Left lung (tissue), 10 donors: ENCODE results near the gene CA10. TPM values are rescaled to one million over a fixed set of nuclear protein-coding genes. Genes with fewer than 3 reads are reported as not detected.

Experiments used
- ATAC-seq: fragments of 200-7000 bp; cut with Tn5 transposase; one replicate; pipeline ENCODE4 v1.9.1; 2020; ENCODE audit warnings: moderate library complexity
- DNase-seq, 4 donors: peaks; one replicate each; pipeline ENCODE4 v3.0.0-alpha.2; 2013 to 2020
- H3K27ac ChIP-seq, 2 donors: fragments of 200-600 bp; sonication (generic) in 1 of 2; one replicate each; pipeline versions ENCODE4 v1.5.0 to v1.8.0; 2020 to 2021
- H3K27me3 ChIP-seq, 2 donors: fragments of 200-600 bp; sonication (generic) in 1 of 2; one replicate each; pipeline versions ENCODE4 v1.5.0 to v1.8.0; 2020 to 2021
- H3K36me3 ChIP-seq, 2 donors: fragments of 200-600 bp; sonication (generic) in 1 of 2; one replicate each; pipeline versions ENCODE4 v1.5.0 to v1.8.0; 2020 to 2021
- H3K4me1 ChIP-seq, 2 donors: fragments of 200-600 bp; one replicate each; pipeline ENCODE4 v1.8.0; 2021
- H3K4me3 ChIP-seq, 2 donors: fragments of 200-600 bp; sonication (generic) in 1 of 2; one replicate each; pipeline versions ENCODE4 v1.5.0 to v1.8.0; 2020 to 2021; ENCODE audit warnings: mild to moderate bottlenecking in 1 of 2
- H3K9me3 ChIP-seq, 2 donors: fragments of 200-600 bp; sonication (generic) in 1 of 2; one replicate each; pipeline versions ENCODE4 v1.5.0 to v1.8.0; 2020 to 2021
- intact Hi-C, 2 donors: fragments of 100-400 bp; cut with DNase I; formaldehyde crosslinking; loops; one replicate each; pipeline versions ENCODE4 v1.11.2 to v1.14.2; 2022
- polyA plus RNA-seq, 6 donors: library from polyadenylated mRNA; unstranded; fragments of 120-200 nt; gene quantifications; one replicate each; pipeline ENCODE4 v1.2.1, GENCODE V29; 2013; ENCODE audit not compliant: insufficient read length in 6 of 6
- total RNA-seq, 2 donors: library from RNA; stranded (reverse); fragmentation: NEBNext Ultra II Directional; extraction: Animal tissue kit (Norgen Biotek cat#: 25700); gene quantifications; one replicate each; pipeline ENCODE4 v1.2.1, GENCODE V29; 2021
- TF ChIP-seq, protein P1 (sequence below), 2 donors: fragments of 200-600 bp; sonication (generic) in 1 of 2; IDR thresholded peaks; one replicate each; pipeline versions ENCODE4 v1.5.0 to v1.8.0; 2021; ENCODE audit warnings: antibody characterized with exemption in 2 of 2
- donor health status: DM: no; HTN: yes; CAD: no.
- donor health status: DM: no; HTN: no; CAD: no.

The CA10 gene
- total and polyA plus RNA-seq, 8 donors, result 0.06 to 0.31 TPM; not detected in 6

DNA sequence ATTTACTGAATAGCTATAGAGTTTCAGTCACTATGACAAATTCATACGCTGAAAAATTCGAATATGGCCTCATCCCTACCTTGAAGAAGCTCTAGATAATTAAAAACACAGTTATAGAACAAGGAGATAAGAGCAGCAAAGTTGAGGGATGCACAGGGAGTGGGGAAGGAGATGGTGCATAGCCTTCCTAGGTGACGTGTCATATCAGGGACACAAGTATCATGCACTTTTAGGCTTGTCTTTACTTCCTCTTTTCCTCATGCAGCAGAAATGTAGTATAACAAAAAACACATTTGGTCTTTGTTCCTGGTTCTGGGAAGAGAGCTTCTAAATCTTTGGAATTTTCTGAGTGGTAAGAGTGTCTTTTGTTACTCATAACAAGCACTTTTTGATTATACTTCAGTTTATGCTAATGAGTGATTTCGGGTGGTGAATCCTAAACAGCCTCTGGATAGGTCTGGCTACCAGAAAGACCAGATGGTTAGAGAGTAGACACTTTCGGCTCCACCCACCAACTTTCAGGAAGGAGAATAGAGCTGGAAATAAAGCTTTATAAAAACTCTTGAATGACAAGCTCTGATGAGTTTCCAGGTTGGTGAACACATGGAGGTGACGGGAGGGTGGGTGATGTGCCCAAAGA lies 556.8 kb downstream of the CA10 start:
- Histone ChIP-seq H3K27me3 (no peaks in the 10 kb centered on the region), H3K9me3 (no peaks in the 10 kb centered on the region), H3K4me1 (no peaks in the 10 kb centered on the region), H3K4me3 (no peak overlapping the region), H3K27ac (no peak overlapping the region), H3K36me3 (no peaks in the 10 kb centered on the region)
- intact Hi-C loops, result no loop called here
- ATAC-seq, result no peak
- TF ChIP-seq, protein P1, sequence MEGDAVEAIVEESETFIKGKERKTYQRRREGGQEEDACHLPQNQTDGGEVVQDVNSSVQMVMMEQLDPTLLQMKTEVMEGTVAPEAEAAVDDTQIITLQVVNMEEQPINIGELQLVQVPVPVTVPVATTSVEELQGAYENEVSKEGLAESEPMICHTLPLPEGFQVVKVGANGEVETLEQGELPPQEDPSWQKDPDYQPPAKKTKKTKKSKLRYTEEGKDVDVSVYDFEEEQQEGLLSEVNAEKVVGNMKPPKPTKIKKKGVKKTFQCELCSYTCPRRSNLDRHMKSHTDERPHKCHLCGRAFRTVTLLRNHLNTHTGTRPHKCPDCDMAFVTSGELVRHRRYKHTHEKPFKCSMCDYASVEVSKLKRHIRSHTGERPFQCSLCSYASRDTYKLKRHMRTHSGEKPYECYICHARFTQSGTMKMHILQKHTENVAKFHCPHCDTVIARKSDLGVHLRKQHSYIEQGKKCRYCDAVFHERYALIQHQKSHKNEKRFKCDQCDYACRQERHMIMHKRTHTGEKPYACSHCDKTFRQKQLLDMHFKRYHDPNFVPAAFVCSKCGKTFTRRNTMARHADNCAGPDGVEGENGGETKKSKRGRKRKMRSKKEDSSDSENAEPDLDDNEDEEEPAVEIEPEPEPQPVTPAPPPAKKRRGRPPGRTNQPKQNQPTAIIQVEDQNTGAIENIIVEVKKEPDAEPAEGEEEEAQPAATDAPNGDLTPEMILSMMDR (IDR thresholded peaks at IDR 0.05), result no peak
- DNase-seq, result no peak

DNA sequence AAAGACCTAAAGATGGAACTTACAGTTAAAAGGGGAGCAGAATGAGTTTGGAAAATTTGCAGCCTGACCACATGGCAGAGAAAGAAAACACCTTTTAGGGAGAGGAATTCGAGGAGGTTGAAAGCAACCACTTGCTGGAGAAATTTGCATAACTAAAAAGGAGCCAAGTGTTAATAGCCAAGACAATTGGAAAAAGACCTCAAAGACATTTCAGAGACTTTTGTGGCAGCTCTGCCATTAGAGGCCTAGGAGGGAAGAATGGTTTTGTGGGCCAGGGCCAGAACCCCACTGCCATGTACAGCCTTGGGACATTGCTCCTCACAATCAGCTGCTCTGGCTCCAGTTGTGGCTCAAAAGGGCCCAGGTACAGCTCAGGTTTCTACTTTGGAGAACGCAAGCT lies 559.7 kb downstream of the CA10 start:
- TF ChIP-seq, protein P1 (IDR thresholded peaks at IDR 0.05), result no peak
- DNase-seq (no peak), ATAC-seq (no peak)
- Histone ChIP-seq H3K9me3 (no peaks in the 10 kb centered on the region), H3K4me3 (no peak overlapping the region), H3K36me3 (no peaks in the 10 kb centered on the region), H3K27me3 (no peaks in the 10 kb centered on the region), H3K27ac (no peak overlapping the region), H3K4me1 (no peaks in the 10 kb centered on the region)
- intact Hi-C loops, result no loop called here

DNA sequence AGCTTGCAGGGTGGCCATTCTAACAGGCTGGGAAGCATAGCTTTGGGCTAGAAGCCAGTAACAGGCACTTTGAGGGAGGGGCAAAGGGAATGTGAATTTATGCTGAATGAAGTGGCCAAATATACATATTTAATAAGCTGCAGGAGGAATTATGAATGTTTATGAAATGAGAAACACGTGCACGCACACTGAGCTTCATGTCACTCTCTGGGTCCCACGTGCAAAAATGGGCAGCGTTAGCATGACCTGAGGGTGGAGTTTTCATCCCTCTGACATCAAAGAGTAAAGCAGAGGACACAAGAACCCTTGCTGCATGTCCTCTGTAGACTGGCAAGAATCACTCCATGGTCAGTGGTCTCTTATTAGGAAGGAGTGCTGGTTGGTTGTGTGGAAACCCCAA lies 561.2 kb downstream of the CA10 start:
- H3K27me3 ChIP-seq, result no peaks in the 10 kb centered on the region
- no peak overlapping the region for H3K4me3 ChIP-seq
- no peaks in the 10 kb centered on the region for H3K9me3 ChIP-seq
- TF ChIP-seq, protein P1 (IDR thresholded peaks at IDR 0.05), result no peak
- H3K36me3 ChIP-seq, result no peaks in the 10 kb centered on the region
- H3K4me1 ChIP-seq, result no peaks in the 10 kb centered on the region
- no peak overlapping the region for H3K27ac ChIP-seq
- no peak for DNase-seq
- intact Hi-C loops, result no loop called here
- no peak for ATAC-seq

DNA sequence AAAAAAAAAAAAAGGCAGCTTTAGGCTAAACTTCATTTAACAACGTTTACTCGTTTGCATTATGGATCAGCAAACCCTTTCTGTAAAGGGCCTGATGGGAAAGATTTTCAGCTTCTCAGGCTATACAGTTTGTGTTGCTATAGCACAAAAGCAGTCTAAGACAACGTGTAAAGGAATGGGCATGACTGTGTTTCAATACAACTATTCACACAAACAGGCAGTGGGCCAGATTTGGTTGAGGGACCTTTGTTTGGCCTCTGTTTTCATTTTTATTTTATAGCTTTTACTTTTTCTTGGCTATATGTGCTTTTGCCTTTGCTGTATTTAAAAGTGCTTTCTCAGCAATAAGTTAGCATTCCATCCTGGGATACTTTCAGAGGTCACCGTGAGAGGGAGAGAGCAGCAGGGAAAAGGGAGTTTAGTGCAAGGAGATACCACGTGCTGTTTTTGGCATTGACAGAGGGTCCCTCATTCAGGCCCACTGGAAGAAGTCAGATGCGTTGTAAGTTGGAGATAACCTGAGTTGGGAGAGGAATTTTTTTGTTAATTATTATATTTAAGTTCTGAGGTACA lies 562.6 kb downstream of the CA10 start:
- no peaks in the 10 kb centered on the region for H3K4me1 ChIP-seq
- H3K9me3 ChIP-seq, result no peaks in the 10 kb centered on the region
- no peak overlapping the region for H3K4me3 ChIP-seq
- no peak overlapping the region for H3K27ac ChIP-seq
- intact Hi-C loops, result no loop called here
- TF ChIP-seq, protein P1 (IDR thresholded peaks at IDR 0.05), result no peak
- ATAC-seq (no peak), DNase-seq (no peak)
- H3K27me3 ChIP-seq, result no peaks in the 10 kb centered on the region
- H3K36me3 ChIP-seq, result no peaks in the 10 kb centered on the region

DNA sequence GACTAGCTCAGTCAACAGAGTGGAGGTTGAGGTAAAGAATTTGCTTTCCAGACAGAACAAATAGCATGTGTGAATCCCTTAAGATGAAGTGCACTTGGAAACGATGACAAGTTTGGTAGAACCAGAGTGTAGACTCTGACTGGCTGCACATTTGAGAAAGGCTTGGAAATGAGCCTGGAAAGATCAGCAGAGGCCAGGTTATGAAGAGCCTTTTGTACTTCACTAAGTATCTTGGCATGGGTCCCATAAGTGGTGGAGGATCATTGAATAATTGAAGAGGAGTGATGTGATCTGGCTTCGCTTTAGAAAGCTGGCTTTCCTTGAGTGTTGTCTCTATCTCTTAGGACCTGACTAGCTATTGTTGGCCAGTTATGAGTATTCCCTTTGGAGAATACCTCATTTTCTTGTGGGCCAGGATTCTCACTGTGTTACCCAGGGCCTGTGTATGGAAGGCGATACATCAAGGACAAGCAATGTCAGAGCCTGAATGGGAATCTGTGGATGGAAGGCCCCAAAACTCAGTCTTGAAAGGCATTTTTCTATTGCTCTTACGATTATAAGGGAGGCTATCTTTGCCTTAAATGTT lies 568.4 kb downstream of the CA10 start:
- H3K27ac ChIP-seq, result no peak overlapping the region
- intact Hi-C loops, result no loop called here

More for the DNA sequence above, 568.4 kb downstream of the CA10 start:
- Histone ChIP-seq H3K36me3 (no peaks in the 10 kb centered on the region), H3K9me3 (peaks cover 0 to 16% of the 10 kb centered on the region in 2 donors), H3K4me3 (no peak overlapping the region), H3K4me1 (no peaks in the 10 kb centered on the region), H3K27me3 (no peaks in the 10 kb centered on the region)
- peak; percentile 19 for ATAC-seq
- no peak for DNase-seq
- TF ChIP-seq, protein P1 (IDR thresholded peaks at IDR 0.05), result no peak
